ENCODE results near the gene KAT2A.

Gene KAT2A

DNA sequence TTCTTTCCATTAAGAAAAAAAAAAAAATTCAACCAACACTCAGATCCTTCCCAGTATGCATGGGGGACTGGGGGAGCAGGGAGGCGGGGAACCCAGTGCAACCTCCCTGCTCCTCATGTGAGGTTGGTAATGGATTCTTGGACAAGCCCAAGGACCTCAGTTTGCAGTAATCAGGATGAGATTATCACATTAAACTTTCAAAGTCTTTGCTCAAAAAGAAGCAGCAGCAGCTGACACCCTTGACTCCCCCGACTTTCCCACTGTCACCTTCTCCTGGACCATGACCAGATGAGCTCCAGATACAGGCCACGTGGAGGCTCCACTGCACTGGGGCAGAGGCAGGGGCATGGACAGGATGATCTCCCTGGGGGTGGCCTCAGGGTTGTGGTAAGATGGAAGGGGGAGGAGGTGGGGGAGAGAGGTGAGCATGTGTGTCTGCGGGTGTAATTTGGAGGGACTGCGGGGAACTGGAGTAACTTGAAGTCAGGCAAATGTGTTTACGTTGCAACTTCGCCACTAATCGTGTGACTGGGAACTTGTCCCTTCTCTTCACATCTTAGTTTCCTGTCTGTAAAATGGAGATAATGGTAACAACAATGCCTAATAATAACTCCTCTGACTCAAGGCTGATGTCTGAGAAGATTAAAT lies 42.6 kb downstream of the KAT2A start:
- no peak overlapping the region for H3K9ac ChIP-seq (ENCODE audit: low read depth in 1 of 2, low read length in 2 of 2)
- no peaks in the 10 kb centered on the region for H3K36me3 ChIP-seq (ENCODE audit: control insufficient read depth in 2 of 2, insufficient read depth in 2 of 2, low read length in 2 of 2)
- peaks cover 0 to 4% of the 10 kb centered on the region in 2 donors for H3K27me3 ChIP-seq (ENCODE audit: control insufficient read depth in 2 of 2, insufficient read depth in 2 of 2, low read length in 2 of 2)
- no peaks in the 10 kb centered on the region for H3K9me3 ChIP-seq (ENCODE audit: control insufficient read depth in 2 of 2, low read length in 2 of 2)
- H3K27ac ChIP-seq (ENCODE audit: low read depth in 2 of 2, low read length in 2 of 2) = no peak overlapping the region
- H3K4me3 ChIP-seq (ENCODE audit: low read length in 2 of 2) = no peak overlapping the region
- no peaks in the 10 kb centered on the region for H3K4me1 ChIP-seq (ENCODE audit: control insufficient read depth in 2 of 2, insufficient read depth in 2 of 2, low read length in 2 of 2)

DNA sequence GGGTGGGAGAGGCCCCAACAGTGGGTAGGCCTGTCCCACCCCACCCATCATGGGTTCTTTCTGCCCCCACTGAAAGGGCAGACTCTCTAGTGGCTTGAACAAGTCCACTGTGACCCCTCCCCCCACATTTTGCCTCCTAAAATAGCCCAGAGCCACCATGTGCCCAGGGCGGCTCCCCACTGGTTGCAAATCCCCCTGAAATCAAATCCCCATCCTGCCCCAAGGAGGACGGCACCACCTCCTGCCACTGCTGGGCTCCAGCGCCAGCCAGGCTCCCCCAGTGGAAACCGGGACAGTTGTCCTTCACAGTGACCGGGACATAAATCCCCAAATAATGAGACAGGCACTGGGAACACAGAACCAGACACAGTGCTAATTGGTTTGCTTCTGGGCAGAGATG lies 43.4 kb downstream of the KAT2A start:
- Histone ChIP-seq H3K9ac (ENCODE audit: low read depth in 1 of 2, low read length in 2 of 2) (no peak overlapping the region), H3K36me3 (ENCODE audit: control insufficient read depth in 2 of 2, insufficient read depth in 2 of 2, low read length in 2 of 2) (no peaks in the 10 kb centered on the region), H3K4me1 (ENCODE audit: control insufficient read depth in 2 of 2, insufficient read depth in 2 of 2, low read length in 2 of 2) (no peaks in the 10 kb centered on the region), H3K27ac (ENCODE audit: low read depth in 2 of 2, low read length in 2 of 2) (no peak overlapping the region), H3K27me3 (ENCODE audit: control insufficient read depth in 2 of 2, insufficient read depth in 2 of 2, low read length in 2 of 2) (peaks cover 0 to 10% of the 10 kb centered on the region in 2 donors), H3K4me3 (ENCODE audit: low read length in 2 of 2) (no peak overlapping the region), H3K9me3 (ENCODE audit: control insufficient read depth in 2 of 2, low read length in 2 of 2) (no peaks in the 10 kb centered on the region)

DNA sequence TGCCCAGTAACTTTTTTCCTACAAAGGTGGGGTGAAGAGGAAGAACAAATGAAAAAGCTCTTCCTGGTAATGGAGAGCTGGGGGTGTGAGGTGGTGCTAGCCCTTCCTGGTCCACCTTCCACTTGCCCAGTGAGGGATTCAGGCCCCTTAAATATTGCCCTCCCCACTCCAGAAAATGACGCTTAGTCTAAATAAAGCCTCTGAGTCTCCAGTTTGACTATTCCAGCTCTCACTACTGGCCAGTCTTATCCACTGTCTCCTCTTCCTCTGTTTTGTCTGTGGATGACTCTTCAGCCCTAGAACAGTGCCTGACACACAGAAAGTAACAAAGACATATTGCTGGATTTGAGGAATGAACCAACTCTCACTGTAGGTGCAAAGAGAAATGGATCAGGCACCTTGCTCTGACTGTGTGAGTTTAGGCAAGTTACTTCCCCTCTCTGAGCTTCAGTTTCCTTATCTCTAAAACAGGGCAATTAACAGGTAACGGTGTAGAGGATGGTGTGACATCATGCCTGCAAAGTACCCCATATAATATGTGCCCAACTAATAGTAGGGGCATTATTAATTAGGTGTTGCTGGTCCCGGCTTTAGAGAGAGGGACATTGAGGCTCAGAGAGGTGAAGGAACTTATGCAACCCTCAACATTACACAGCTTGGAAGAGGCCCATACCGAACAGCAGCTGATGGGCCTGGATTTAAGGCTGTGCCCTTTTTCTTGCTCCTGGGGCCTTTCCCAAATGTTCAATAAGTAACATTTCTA lies 44.2 kb downstream of the KAT2A start:
- Histone ChIP-seq H3K4me3 (ENCODE audit: low read length in 2 of 2) (no peak overlapping the region), H3K4me1 (ENCODE audit: control insufficient read depth in 2 of 2, insufficient read depth in 2 of 2, low read length in 2 of 2) (peaks cover 0 to 3% of the 10 kb centered on the region in 2 donors), H3K27ac (ENCODE audit: low read depth in 2 of 2, low read length in 2 of 2) (no peak overlapping the region), H3K27me3 (ENCODE audit: control insufficient read depth in 2 of 2, insufficient read depth in 2 of 2, low read length in 2 of 2) (peaks cover 3 to 14% of the 10 kb centered on the region in 2 donors), H3K9me3 (ENCODE audit: control insufficient read depth in 2 of 2, low read length in 2 of 2) (no peaks in the 10 kb centered on the region), H3K36me3 (ENCODE audit: control insufficient read depth in 2 of 2, insufficient read depth in 2 of 2, low read length in 2 of 2) (no peaks in the 10 kb centered on the region), H3K9ac (ENCODE audit: low read depth in 1 of 2, low read length in 2 of 2) (no peak overlapping the region)

DNA sequence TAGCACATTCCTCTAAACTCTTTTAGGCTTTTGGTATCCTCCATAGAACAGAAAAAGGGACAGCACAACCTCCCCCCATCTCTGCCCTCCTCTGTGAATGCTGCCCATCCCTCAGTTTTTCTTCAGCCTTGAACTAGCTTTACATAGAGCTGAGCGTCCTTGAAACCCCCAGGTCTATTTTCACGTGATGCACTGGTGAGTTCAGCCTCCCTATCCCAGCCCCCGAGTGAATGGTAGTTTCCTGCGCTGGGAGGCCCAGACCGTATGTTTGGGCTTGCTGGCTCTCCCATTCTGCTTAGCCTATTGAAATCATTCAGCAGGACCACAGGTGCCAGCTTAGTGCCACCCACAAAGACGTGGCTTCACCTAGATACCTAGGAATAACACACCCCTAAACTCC lies 45.4 kb downstream of the KAT2A start:
- Histone ChIP-seq H3K27ac (ENCODE audit: low read depth in 2 of 2, low read length in 2 of 2) (no peak overlapping the region), H3K9ac (ENCODE audit: low read depth in 1 of 2, low read length in 2 of 2) (no peak overlapping the region), H3K9me3 (ENCODE audit: control insufficient read depth in 2 of 2, low read length in 2 of 2) (no peaks in the 10 kb centered on the region), H3K4me1 (ENCODE audit: control insufficient read depth in 2 of 2, insufficient read depth in 2 of 2, low read length in 2 of 2) (peaks cover 0 to 3% of the 10 kb centered on the region in 2 donors), H3K36me3 (ENCODE audit: control insufficient read depth in 2 of 2, insufficient read depth in 2 of 2, low read length in 2 of 2) (no peaks in the 10 kb centered on the region), H3K27me3 (ENCODE audit: control insufficient read depth in 2 of 2, insufficient read depth in 2 of 2, low read length in 2 of 2) (peaks cover 15 to 22% of the 10 kb centered on the region in 2 donors), H3K4me3 (ENCODE audit: low read length in 2 of 2) (no peak overlapping the region)

DNA sequence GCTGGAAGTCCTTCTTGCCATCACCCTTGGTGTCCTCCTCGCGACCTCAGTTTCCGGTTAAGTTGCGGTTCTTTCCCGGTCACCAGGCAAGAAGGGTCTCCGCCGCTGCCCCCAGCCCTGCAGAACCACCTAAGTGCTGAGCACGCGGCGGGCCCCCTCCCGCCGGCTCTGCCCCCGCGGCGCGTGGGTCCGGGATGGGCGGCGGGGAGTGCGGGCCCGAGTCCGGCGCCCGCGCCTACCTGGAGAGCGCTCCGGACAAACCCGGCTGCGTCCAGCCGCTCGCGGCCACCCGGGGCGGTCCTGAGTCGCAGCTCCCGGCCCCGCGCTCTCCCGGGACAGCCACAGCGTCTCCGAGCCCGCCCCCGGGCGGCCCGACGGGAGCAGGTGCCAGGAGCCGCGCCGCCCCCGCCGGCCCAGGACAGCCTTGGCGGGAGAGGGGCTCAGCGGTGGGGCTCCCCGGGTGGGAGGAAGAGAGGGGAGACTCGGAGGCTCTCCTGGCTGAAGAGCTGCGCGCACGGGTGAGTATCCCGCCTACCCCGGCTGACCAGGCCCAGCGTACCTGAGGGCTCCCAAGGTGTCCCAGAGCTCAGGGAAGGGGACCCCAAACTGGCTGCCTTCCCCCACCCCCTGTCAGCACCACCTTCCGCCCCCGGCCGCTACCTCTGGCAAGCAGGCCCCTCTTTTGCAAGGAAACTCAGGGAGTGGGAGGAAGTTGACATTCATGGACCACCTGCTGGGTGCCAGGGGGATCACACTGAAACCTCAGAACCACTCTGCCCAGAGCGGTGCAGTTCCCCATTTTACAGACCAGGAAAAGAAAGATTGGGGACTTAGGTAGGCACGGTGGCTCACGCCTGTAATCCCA lies 48.6 kb downstream of the KAT2A start:
- peak overlapping the region; percentile 10 to 26 for H3K4me3 ChIP-seq (ENCODE audit: low read length in 2 of 2)
- H3K4me1 ChIP-seq (ENCODE audit: control insufficient read depth in 2 of 2, insufficient read depth in 2 of 2, low read length in 2 of 2) = peaks cover 5 to 11% of the 10 kb centered on the region in 2 donors
- no peak overlapping the region for H3K9ac ChIP-seq (ENCODE audit: low read depth in 1 of 2, low read length in 2 of 2)
- peaks cover 21 to 23% of the 10 kb centered on the region in 2 donors for H3K27me3 ChIP-seq (ENCODE audit: control insufficient read depth in 2 of 2, insufficient read depth in 2 of 2, low read length in 2 of 2)
- H3K27ac ChIP-seq (ENCODE audit: low read depth in 2 of 2, low read length in 2 of 2) = no peak overlapping the region
- no peaks in the 10 kb centered on the region for H3K36me3 ChIP-seq (ENCODE audit: control insufficient read depth in 2 of 2, insufficient read depth in 2 of 2, low read length in 2 of 2)
- no peaks in the 10 kb centered on the region for H3K9me3 ChIP-seq (ENCODE audit: control insufficient read depth in 2 of 2, low read length in 2 of 2)

DNA sequence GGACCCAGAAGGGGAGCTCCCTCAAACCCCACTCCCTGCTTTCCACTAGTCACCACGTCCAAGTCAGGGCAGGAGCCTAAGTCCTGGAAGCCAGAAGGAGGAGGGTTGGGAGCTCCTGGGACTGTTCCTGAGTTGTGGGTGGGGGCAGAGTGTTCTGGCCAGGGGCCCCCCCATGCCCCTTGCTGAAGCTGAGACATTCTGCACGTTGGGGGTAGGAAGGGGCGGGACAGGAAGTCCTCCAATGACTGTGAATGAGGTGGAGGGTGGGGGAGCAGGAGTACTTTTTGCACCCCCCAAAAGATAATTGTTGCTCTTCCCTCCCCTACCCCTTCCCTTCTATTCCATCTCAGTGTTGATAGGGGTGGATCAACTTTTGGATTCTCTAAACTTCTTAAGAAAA lies 49.4 kb downstream of the KAT2A start:
- Histone ChIP-seq H3K4me3 (ENCODE audit: low read length in 2 of 2) (no peak overlapping the region), H3K36me3 (ENCODE audit: control insufficient read depth in 2 of 2, insufficient read depth in 2 of 2, low read length in 2 of 2) (no peaks in the 10 kb centered on the region), H3K9me3 (ENCODE audit: control insufficient read depth in 2 of 2, low read length in 2 of 2) (no peaks in the 10 kb centered on the region), H3K4me1 (ENCODE audit: control insufficient read depth in 2 of 2, insufficient read depth in 2 of 2, low read length in 2 of 2) (peaks cover 9 to 13% of the 10 kb centered on the region in 2 donors), H3K27ac (ENCODE audit: low read depth in 2 of 2, low read length in 2 of 2) (no peak overlapping the region), H3K9ac (ENCODE audit: low read depth in 1 of 2, low read length in 2 of 2) (no peak overlapping the region), H3K27me3 (ENCODE audit: control insufficient read depth in 2 of 2, insufficient read depth in 2 of 2, low read length in 2 of 2) (peaks cover 21 to 23% of the 10 kb centered on the region in 2 donors)

DNA sequence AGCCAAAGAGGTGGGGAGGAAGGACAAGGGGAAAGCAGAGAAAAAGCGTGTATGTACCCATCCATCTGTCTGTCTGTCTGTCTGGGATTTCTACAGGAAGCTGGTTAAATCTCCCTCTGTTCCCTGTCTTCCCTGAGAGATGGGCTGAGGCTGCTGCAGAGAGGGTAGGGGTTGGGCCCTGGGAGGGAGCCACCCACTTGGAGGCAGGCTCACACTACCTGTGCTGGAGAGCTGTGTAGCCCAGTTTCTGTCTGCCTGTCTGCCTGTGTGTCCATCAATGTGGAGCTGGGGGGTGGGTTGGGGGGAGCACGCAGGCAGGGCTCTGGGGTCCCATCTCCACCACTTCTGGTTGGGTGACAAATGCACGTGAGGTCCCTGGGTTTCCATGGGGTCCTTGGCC lies 52.2 kb downstream of the KAT2A start:
- H3K4me3 ChIP-seq (ENCODE audit: low read length in 2 of 2) = no peak overlapping the region
- peaks cover 21 to 23% of the 10 kb centered on the region in 2 donors for H3K27me3 ChIP-seq (ENCODE audit: control insufficient read depth in 2 of 2, insufficient read depth in 2 of 2, low read length in 2 of 2)
- no peak overlapping the region for H3K27ac ChIP-seq (ENCODE audit: low read depth in 2 of 2, low read length in 2 of 2)
- no peak overlapping the region for H3K9ac ChIP-seq (ENCODE audit: low read depth in 1 of 2, low read length in 2 of 2)
- H3K9me3 ChIP-seq (ENCODE audit: control insufficient read depth in 2 of 2, low read length in 2 of 2) = no peaks in the 10 kb centered on the region
- peaks cover 9 to 13% of the 10 kb centered on the region in 2 donors for H3K4me1 ChIP-seq (ENCODE audit: control insufficient read depth in 2 of 2, insufficient read depth in 2 of 2, low read length in 2 of 2)
- H3K36me3 ChIP-seq (ENCODE audit: control insufficient read depth in 2 of 2, insufficient read depth in 2 of 2, low read length in 2 of 2) = no peaks in the 10 kb centered on the region

DNA sequence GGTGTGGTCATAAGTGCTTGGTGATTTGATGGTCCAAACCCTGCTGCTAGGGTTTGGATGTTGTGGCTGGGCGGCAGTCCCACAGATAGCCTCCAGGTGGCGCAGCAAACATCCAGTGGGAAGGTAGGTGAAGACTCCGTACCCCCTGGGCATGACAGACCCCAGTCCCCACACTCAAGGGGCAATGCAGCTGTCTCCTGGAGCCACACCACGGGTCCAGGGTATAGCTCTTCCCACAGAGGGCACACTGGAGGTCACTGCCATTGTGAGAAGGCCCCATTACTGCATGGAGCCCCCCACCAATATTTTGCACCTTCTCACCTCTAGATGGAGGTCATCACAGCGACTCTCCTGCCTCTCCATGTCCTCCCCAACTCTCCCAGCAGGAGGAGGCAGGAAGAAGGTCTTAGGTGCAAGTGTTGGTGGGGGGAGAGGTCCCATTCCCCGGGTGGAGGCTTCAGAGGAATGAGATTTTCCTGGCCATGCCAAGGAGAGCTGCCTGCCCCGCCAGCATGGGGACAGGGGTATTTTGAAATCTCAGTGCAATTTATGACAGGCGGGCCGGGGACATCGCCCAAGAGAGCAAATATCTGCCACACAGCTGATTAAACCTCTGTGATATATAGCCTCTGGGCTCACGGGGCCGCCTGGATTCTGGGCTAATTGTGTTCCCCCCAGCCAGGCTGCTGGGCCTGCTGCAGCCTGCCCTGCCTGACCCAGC lies 53.6 kb downstream of the KAT2A start:
- Histone ChIP-seq H3K27me3 (ENCODE audit: control insufficient read depth in 2 of 2, insufficient read depth in 2 of 2, low read length in 2 of 2) (peaks cover 12 to 21% of the 10 kb centered on the region in 2 donors), H3K9ac (ENCODE audit: low read depth in 1 of 2, low read length in 2 of 2) (no peak overlapping the region), H3K36me3 (ENCODE audit: control insufficient read depth in 2 of 2, insufficient read depth in 2 of 2, low read length in 2 of 2) (no peaks in the 10 kb centered on the region), H3K4me3 (ENCODE audit: low read length in 2 of 2) (no peak overlapping the region), H3K4me1 (ENCODE audit: control insufficient read depth in 2 of 2, insufficient read depth in 2 of 2, low read length in 2 of 2) (peaks cover 9 to 13% of the 10 kb centered on the region in 2 donors), H3K27ac (ENCODE audit: low read depth in 2 of 2, low read length in 2 of 2) (no peak overlapping the region), H3K9me3 (ENCODE audit: control insufficient read depth in 2 of 2, low read length in 2 of 2) (no peaks in the 10 kb centered on the region)

DNA sequence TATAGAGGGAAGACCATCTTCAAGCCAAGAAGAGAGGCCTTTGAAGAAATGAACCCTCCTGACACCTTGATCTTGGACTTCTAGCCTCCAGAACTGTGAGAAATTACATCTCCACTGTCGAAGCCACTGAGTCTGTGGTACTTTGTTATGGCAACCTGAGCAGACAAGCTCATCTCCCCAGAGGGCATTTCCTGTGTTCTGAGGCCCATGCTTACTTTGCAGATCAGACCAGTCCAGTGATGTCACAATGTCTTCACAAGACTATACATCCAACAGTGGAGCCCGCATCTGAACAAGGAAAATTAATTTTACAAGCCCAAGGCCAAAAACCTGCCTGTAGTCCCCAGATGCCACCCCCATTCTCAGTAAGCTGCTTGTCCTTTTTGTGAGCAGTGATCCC lies 56.0 kb downstream of the KAT2A start:
- no peak overlapping the region for H3K27ac ChIP-seq (ENCODE audit: low read depth in 2 of 2, low read length in 2 of 2)
- no peaks in the 10 kb centered on the region for H3K36me3 ChIP-seq (ENCODE audit: control insufficient read depth in 2 of 2, insufficient read depth in 2 of 2, low read length in 2 of 2)
- H3K4me3 ChIP-seq (ENCODE audit: low read length in 2 of 2) = no peak overlapping the region
- no peaks in the 10 kb centered on the region for H3K9me3 ChIP-seq (ENCODE audit: control insufficient read depth in 2 of 2, low read length in 2 of 2)
- peaks cover 0 to under 1% of the 10 kb centered on the region in 2 donors for H3K27me3 ChIP-seq (ENCODE audit: control insufficient read depth in 2 of 2, insufficient read depth in 2 of 2, low read length in 2 of 2)
- peaks cover 9 to 10% of the 10 kb centered on the region in 2 donors for H3K4me1 ChIP-seq (ENCODE audit: control insufficient read depth in 2 of 2, insufficient read depth in 2 of 2, low read length in 2 of 2)
- H3K9ac ChIP-seq (ENCODE audit: low read depth in 1 of 2, low read length in 2 of 2) = no peak overlapping the region
